Tongue (tissue), 1 donor: ENCODE data around the gene LRRC4. TPM values are rescaled to one million over a fixed set of nuclear protein-coding genes. Genes with fewer than 3 reads are reported as not detected.

Experiments used
- total RNA-seq: library from RNA; depleted of rRNA; stranded (reverse); fragments of >200 nt; gene quantifications from one replicate; pipeline ENCODE4 v1.2.3, GENCODE V29; 2014

LRRC4 gene
- total RNA-seq, 1 donor from 2014 or later = 0.41 TPM

Other genes with a start within 250 kb of the LRRC4 start
- gene LEP, start 209.8 kb upstream of the LRRC4 start, total RNA-seq = not detected